ACHN (cell line): Measurements from ENCODE around the gene PGGHG.

Source experiments
- DNase-seq: peaks from one replicate; pipeline ENCODE4 v3.0.0-alpha.2; 2015
- in situ Hi-C: cut with HindIII; loops from 2 replicates; pipeline ENCODE4 v1.10.0; 2017; ENCODE audit warnings: low sequenced_read_pairs, low pct_ligation_motif_present, low pct_unique_long_range_greater_than_20kb

Gene PGGHG

GRCh38 chr11:335779-336658, 47.1 kb downstream of the PGGHG start:
- no peak for DNase-seq
- in situ Hi-C loops: no loop called here

- in situ Hi-C loops: no loop called here
- no peak for DNase-seq
Observed at GRCh38 chr11:336659-337198, 47.8 kb downstream of the PGGHG start.

GRCh38 chr11:337711-338110, 48.8 kb downstream of the PGGHG start:
- in situ Hi-C loops: no loop called here
- DNase-seq: no peak

GRCh38 chr11:339963-340362, 51.0 kb downstream of the PGGHG start:
- in situ Hi-C loops: no loop called here
- DNase-seq: no peak

GRCh38 chr11:340539-341512, 51.9 kb downstream of the PGGHG start:
- in situ Hi-C loops: no loop called here
- DNase-seq: no peak

- DNase-seq: no peak
- in situ Hi-C loops: no loop called here
Observed at GRCh38 chr11:342328-342727, 53.4 kb downstream of the PGGHG start.

GRCh38 chr11:344836-345578, 56.1 kb downstream of the PGGHG start:
- in situ Hi-C loops: no loop called here
- no peak for DNase-seq
